ENCODE results near the gene YY1. TPM values are rescaled to one million over a fixed set of nuclear protein-coding genes. Genes with fewer than 3 reads are reported as not detected.
"Not testable (repeated sequence)": the region's sequence is repeated elsewhere in the genome, so short reads cannot be mapped to it uniquely, and the experiment has no call there.

Gene YY1
- total RNA-seq, 1 experiment from 2014 or later, result 53.0 TPM

DNA sequence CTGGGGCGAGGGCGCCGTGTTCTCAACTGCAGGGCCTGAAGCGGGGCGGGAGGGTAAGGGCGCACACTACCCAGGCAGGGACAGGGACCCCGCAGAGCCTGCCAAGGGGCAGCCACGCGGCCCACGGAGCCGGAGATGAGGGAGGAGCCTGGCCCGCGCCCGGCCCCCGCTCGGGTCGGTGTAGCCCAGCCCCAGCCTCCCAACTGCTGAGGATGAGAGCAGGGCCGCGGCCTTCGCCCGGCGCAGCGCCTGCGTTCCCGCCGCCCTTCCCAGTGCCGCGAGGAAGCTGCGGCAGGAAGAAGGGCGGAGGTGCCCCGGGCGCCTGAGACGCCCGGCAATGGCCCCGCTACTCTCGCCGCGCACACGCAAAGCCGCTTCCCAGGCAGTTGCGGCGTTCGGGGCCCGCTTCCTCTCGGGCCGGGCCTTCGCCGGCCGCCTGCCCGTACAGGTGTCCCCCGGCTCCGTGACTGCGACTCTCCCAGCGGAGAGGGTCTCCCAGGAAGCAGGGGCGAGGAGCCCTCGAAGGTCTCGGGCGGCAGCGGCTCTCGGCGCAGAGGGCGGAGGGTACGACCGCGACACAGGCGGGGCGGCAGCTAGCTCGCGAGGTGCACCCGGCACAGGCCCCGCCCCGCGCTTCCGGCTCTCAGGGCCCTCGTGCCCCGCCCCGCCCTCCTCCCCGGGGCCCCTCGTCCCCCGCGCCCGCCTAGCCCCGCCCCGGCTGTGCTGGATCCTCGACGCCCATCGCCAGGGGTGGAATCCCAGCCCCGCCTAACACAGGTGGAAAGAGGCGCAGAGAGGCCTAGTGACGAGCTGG is 24.8 kb upstream of the YY1 start:
- peak; percentile 45 for DNase-seq (ENCODE audit: low read depth)

DNA sequence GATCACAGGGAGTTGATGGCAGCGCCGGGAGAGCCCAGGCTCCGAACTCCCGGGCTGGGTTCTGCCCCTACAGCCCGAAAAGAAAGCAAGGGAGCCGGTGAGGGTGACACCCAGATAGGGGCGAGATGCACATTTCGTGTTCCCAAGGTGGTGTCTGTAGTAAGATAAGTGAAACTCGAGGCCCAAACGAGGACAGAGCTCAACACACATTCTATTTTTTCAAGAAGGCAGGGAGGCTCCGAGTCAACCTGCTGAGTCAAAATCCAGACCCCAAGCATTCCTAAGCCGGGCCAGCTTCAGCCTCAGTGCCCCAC is 24.2 kb upstream of the YY1 start:
- DNase-seq (ENCODE audit: low read depth), result no peak

DNA sequence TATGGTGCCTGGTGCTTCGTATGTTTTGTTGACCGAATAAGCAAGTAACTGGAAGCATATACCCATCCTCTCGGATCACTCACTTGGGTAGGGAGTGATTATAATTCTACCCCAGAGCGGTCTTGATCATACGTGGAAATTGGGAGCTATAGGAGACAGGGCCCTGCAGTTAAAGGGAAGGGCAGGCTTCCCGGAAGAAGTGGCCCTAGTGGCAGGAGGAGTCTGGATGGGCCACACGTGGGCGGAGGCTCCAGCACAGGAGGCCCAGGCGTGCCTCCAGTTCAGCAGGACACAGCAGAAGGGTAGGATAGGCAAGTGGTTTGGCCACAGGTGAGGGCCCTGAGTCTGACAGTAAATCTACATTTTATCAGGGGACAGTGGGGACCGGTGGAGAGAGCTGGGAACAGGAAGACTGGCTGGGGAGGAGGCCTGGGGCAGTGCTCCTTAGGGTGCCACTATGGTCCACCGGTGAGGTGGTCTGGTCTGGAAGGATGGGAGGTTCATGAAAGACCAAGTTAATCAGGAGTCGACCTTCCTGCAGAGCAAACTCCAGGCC is 23.5 kb upstream of the YY1 start:
- no peak for DNase-seq (ENCODE audit: low read depth)

DNA sequence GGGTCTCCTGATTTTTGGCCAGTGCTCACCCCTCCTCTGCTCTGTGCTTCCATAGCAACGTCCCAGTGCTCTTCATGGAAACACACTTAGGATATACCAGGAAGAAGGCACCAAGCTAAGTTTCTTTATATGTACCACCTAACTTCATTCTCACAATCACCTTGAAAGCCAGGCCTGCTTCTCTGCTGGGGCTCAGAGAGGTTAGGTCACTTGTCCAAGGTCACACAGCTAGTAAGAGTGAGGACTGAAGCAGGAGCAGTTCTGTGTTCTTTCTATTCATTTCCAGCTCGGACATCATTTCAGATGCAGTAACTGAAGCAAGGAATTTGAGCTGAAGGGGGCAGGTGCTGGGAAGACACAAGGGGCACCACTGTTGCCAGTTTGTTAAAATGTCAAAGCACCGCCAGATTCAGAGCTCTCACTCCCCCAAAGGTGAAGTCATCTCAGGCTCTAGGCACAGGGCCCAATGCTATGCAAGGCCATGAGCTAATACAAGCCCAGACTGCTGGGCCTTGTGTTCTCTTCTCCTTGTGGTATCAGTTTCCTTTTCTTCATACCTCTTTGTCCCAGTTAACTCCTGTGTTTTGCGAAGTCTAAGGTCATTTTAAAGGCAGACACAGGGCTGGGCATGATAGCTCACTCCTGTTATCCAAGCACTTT is 19.7 kb upstream of the YY1 start:
- no peak for DNase-seq (ENCODE audit: low read depth)

DNA sequence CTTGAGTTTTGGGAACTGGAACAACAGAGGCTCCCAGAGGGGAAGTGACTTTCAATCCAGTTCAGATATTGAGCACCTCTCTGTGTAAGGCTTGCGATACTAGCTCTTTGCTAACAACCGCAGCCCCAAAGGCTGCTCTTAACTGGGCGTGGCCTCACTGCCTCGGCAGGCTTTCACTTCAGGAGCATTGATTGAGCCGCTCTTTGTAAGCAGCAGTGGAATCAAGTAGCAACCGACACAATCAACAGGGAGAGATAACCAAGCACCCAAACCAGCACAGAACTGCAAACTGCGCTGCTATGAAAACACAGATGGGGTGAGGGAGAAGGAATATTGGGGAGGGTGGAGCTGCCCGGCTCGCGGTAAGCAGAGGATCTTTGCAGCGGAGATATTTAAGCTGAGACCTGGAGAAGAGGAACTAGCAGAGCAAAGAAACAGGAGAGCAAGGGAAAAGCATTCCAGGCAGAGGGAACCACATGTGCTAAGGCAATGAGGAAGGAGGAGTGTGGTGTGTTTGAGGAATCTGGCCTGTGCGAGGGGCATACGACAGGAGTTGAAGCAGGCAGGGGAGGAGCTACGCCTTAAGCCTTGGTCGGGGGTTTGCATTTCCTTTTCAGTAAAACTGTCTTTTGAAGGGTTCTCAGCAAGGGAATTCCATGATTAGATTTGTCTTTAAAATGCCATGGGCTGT is 17.3 kb upstream of the YY1 start:
- peak; percentile 53 for DNase-seq (ENCODE audit: low read depth)

DNA sequence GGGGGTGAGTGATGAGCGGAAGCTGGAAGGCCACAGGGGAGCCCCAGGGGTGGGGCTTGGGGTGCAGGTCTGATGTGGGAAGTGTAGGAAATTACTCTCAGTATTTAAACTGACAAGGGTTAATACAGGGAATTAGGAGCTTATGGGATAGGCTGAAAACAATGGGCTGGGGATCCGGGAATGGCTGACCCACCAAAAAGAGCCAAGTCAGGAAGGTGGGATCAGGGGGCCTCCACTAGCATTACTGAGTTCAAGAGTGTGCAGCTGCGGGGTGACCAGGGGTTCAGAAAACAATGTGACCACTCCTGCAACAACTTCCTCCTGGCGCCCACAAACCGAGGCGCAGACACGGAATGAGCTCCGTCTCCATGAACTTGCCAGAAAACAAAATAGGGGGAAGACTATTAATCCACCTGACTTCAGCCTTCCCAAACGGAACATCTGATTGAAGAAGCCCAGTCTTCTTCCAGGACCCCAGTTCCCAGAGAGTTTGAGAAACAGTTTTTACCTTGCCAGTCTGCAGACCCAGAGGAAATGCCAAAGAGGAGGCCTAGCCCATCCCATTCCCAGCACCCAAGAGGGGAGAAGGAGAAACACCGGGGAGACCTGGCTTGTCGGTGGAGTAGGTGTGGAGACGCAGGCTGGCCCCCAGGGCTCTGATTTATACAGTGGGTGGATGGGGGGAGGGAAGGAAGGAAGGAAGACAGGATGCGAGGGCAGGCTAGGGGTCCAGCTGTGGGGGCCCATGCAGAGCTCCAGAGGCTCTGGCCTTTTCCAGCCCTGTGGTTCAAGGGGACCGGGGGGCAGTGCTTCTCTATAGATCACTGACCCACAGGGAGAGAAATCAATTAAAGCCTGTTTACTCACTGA is 16.5 kb upstream of the YY1 start:
- DNase-seq (ENCODE audit: low read depth), result no peak

DNA sequence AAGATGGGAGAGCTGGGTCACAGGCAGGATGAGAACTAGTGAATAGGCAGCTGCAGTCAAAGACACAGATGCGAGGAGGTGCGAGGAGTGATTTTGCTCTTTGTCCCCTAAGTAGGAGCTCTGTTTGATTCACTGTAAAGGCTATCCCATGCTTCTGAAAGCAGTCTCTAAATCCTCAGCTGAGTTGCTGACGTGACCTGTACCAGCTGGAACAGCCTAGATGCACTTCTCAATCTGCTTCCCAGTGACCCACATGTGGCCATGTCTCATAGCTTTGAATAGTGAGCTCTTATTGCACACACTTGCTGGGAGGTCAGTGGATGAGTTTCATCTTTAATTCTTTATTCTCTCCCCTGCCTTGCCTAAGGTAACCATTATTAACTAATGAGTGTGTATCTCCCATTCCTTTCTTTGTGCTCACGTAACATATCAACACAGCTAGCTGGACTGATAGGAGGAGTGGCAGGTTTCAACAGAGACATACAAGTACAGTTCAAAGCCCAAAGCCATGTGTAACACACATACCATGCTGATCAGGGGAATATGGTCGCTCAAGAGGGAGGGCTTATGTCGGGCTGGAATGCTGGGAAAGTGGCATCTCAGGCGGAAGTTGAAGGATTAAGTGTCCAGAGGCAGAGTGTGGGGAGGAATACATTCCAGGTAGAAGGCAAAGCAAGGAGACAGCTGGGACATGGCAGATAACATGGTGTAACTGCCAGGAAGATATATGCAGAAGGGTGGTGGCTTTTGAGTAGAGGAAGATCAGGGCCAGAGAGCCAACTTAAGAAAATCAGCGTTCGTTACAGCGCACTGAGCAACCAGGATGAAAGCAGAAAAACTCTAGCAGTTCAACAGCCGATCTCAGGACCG is 15.4 kb upstream of the YY1 start:
- no peak for DNase-seq (ENCODE audit: low read depth)

DNA sequence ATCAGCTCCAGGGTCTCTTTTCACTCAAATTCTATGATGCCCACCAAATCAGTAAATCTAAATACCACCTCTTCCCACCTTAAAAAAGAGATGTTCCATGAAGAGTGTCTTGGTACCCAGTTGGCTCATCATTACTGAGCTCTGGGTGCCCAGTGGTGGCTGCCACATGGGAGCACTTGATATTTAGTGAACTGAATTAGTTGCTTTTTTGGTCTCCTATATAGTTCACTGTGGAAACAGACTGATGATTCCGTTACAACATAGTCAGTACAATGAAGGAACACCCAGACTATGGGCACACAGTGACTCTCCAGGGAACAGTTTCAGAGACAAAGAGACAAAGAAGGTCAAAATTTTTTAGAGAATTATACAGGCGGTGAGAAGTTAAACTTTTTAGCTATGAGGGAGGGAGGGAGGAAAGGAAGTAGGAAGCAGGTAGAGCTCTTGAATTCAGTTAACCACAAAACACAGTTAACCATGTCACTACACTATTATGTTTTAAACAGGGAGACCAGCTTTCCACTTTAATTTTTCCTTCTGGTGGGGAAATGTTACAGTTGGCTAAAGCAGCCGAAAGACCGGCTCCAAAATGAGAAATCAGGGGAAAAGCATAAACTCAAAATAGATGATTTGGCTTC is 14.6 kb upstream of the YY1 start:
- DNase-seq (ENCODE audit: low read depth), result no peak

DNA sequence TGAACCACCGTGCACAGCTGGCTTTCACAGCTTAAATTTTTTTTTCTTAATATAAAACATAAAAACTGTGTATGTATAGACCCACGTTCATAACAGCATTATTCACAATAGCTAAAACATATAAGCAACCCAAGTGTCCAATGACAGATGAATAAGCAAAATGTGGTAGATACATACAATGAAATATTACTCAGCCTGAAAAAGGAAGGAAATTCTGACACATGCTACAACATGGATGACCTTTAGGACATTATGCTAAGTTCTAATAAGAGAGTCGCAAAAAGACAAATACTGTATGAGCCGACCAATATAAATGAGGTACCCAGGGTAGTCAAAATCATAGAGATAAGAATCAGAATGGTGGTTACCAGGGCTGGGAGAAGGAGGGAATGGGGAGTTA is 13.8 kb upstream of the YY1 start:
- DNase-seq (ENCODE audit: low read depth), result no peak

DNA sequence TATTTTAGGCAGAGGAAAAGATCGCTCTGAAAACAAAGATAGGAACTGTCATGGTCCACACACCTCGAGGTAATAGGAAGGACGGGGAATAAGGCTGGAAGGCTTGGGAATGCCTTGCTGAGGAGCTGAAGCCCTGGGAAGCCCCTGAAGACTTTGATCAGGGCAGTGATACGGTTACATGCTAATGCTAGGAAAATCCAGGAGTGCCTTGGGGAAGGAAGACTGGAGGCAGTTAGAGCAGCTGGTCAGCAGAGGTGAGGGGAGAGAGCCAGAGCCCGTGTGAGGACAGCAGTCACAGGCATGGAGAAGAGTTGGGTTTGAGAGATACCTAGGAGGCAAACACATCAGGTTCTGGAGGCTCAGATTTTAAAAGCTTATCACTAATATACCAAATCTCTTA is 8.6 kb upstream of the YY1 start:
- no peak for DNase-seq (ENCODE audit: low read depth)

DNA sequence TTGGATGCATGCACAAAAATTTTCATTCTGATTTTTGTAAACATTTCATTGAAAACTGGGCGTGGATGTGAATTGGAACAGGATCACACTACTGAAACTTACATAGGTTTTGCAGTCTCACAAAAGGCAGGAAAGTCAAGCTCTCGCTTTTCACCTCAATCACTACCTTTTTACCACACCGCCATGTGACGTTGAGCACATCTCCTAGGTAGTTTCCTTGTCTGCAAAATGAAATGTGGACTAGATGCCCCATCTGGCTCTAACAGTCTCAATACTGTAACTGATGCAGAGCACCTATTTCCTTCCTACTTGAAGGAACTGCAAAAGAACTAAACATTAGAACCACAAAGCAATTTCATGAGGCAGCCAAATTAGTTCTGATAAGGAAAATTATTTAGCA is 4.4 kb upstream of the YY1 start:
- DNase-seq (ENCODE audit: low read depth), result no peak

DNA sequence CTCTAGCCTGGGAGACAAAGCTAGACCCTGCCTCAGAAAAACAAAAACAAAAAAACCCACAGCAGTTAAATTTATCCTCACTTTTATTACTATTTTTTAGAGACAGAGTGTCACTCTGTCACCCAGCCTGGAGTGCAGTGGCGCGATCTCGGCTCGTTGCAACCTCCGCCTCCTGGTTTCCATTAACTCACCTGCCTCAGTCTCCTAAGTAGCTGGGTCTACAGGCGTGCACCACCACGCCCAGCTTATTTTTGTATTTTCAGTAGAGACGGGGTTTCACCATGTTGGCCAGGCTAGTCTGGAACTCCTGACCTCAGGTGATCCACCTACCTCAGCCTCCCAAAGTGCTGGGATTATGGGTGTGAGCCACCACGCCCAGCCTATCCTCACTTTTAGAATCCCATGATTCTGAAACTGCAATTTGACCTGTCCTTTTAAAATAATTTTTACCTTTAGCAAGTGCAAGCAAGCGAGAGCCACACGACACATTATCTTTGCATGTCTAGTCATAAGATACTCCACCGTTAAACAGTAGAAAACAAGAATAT is 2.6 kb upstream of the YY1 start:
- DNase-seq (ENCODE audit: low read depth), result not testable (repeated sequence)

DNA sequence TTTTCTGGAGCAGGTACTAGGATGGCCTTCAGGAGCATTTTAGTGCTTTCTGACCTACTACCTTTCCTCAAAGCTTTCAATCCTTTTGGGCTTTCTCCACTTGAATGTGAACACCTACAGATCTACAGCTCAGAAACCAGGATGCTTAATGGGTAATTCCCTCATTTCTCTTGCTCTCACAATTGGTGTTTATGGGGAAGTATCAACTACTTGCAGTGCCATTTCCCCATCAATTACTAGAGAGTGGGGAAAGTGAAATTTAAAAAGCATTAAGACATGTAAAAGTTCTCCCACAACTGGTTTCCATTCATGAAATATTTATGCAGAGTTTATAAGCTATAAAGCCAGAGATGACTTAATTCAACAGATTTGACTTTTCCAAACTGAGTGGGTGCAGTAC is 2.1 kb upstream of the YY1 start:
- DNase-seq (ENCODE audit: low read depth), result no peak

DNA sequence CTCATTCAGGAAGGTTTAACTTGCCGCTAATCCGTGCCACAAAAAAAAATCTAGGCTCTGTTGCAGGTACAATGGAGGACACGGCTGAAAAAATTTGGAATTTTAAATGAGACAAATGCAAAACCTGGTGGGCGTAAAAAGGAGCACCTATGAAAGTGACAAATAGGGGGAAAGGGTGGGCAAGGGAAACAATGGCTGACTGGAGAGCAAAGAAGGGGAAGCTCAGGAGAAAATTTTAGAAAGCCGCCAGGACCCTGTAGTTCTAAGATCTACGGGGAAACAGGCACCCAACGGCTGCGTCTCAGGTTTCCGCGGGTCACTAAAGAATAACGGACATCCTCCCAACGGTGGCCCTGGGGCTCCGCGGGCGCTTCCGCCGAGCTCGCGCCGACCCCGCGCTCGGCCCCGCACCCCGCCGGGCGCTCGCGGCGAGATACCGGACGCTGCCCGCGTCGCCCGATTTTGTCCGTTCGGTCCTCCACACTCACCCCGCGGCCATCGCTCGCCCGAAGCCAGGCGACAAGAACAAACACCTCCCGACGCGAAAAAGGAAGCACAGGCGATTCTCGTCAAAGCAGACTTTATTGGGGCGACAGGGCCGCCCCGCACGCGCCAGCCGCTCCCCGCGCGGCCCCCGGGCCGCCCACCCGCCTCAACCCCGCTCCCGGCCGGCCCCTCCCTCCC is 1.1 kb upstream of the YY1 start:
- peak; percentile 58 for DNase-seq (ENCODE audit: low read depth)

DNA sequence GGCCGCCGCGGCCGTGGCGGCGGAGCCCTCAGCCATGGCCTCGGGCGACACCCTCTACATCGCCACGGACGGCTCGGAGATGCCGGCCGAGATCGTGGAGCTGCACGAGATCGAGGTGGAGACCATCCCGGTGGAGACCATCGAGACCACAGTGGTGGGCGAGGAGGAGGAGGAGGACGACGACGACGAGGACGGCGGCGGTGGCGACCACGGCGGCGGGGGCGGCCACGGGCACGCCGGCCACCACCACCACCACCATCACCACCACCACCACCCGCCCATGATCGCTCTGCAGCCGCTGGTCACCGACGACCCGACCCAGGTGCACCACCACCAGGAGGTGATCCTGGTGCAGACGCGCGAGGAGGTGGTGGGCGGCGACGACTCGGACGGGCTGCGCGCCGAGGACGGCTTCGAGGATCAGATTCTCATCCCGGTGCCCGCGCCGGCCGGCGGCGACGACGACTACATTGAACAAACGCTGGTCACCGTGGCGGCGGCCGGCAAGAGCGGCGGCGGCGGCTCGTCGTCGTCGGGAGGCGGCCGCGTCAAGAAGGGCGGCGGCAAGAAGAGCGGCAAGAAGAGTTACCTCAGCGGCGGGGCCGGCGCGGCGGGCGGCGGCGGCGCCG is 381 bp downstream of the YY1 start:
- no peak for DNase-seq (ENCODE audit: low read depth)

DNA sequence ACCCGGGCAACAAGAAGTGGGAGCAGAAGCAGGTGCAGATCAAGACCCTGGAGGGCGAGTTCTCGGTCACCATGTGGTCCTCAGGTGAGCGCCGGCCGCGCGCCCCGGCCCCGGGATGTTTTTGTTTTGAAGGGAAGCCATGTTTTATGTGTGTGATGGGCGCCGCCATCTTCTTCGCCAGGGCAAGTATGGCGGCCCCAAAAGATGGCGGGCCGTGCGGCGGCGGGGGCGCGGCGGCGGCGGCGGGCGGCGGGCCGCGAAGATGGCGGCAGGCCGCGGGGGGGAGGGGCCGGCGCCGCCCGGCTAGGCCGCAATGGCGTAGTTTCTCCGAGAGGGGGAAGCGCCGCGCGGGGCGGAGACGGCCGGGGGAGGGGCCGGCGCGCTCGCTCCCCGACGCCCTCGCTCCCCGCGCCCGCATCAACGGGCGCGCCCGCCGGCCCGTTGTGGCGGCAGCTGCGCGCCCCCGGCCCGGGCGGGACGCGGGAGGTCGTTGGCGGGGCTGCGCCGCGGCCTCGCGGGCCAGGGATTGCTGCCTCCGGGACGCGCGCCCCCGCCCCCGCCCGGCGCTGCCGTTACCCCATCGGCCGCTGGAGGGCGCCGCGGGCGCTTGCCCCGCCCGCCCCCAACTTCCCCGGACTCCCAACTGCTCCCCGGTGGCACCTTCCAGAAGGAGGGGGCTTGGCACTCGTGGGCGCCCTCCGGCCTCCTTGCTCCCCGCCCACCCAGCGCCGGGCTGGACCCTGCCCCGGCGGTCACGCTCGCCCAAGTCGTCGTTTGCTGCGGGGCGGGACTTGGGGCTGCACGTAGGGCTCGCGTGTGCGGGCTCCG is 1.1 kb downstream of the YY1 start:
- peak; percentile 89 for DNase-seq (ENCODE audit: low read depth)

DNA sequence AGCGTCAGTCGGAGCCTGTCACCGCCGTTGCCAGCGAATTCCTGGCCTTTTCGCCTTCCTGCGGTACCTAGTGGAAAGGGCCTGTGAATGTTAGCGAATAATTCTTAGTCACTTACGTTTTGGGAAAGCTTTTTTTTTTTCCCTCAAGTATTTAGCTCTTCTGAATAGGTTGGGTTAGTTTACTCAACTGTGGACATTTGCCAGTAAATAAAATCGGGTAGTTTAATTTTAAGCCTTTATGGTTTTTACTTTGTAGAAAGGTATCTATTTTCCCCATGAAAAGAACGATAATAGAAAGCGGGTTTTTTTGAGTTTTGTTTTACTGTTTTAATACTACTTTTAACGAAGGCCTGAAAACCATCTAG is 1.7 kb downstream of the YY1 start:
- DNase-seq (ENCODE audit: low read depth), result no peak

DNA sequence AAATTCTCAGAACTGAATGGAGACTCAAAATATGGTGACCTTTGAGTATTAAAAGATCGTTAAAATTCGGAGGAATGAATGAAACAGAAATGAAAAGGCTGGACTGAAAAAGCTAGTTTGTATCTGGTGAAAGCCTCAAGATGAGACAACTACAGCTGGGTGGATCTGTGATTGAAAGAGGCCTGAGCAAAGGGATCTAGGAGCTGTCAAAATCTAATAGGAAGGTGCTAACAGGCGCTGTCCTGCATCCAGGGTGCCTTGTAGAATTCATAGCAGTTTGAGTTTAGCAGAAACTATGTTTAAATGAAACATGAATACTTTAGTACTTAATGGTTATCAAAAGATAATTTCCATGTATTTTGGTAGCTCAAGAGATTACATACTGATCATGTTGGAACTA is 2.3 kb downstream of the YY1 start:
- DNase-seq (ENCODE audit: low read depth), result no peak
